HepG2 (cell line): ENCODE measurements around the gene DNAAF1. TPM values are rescaled to one million over a fixed set of nuclear protein-coding genes. Genes with fewer than 3 reads are reported as not detected.

Experiments
- ATAC-seq: fragments of 200-7000 bp; cut with Tn5 transposase; 3 replicates; pipeline ENCODE4 v1.9.1; 2020; ENCODE audit warnings: mild to moderate bottlenecking, moderate library complexity
- BruUV-seq: library from RNA; stranded (reverse); fragments of 400-500 nt; replicated peaks from 2 replicates; lab custom pipeline; 2021; lab: Mats Ljungman, UMichigan
- CTCF ChIA-PET: fragments of 300-600 bp; formaldehyde crosslinking; extraction: SDS; loops from one replicate; lab custom pipeline; 2021; ENCODE audit warnings: low total read pairs, inconsistent platforms, low intra/inter-chr PET ratio; lab: Yijun Ruan, JAX
- POLR2A ChIA-PET: fragments of 350-600 bp; sonication (Branson Sonifier 250); formaldehyde crosslinking; loops from one replicate; lab custom pipeline; 2020; ENCODE audit warnings: antibody characterized with exemption, inconsistent platforms; lab: Yijun Ruan, JAX
- DNase-seq: peaks from one replicate; pipeline ENCODE4 v3.0.0-alpha.2; 2015; ENCODE audit warnings: low spot score
- FAIRE-seq: peaks from 3 replicates; lab custom pipeline; 2011; peaks lifted over from hg19 to GRCh38; lab: Jason Lieb, UNC
- H2AFZ ChIP-seq: one replicate; pipeline ENCODE4 v1.6.1; 2011; ENCODE audit warnings: low read length, inconsistent platforms
- H3K27ac ChIP-seq: fragments of 300-600 bp; 3 replicates; pipeline ENCODE4 v1.8.0; 2011; ENCODE audit warnings: mixed run types, mild to moderate bottlenecking, mixed read lengths, low read length, inconsistent platforms; ENCODE audit not compliant: insufficient read depth; ENCODE audit errors: extremely low read length
- H3K27me3 ChIP-seq, 2 experiments: fragments of 200-600 bp in 1 of 2; 2 replicates in 1 of 2; 3 replicates in 1 of 2; pipeline versions ENCODE4 v1.6.0 to v1.8.0; 2011; ENCODE audit warnings: low read length in 2 of 2, mild to moderate bottlenecking in 2 of 2, moderate library complexity in 2 of 2, inconsistent platforms in 1 of 2; ENCODE audit not compliant: insufficient read depth in 2 of 2, control insufficient read depth in 1 of 2
- H3K36me3 ChIP-seq, 2 experiments: fragments of 200-600 bp in 1 of 2; replicated peaks in 1 of 2; 2 replicates in 1 of 2; 3 replicates in 1 of 2; pipeline versions ENCODE4 v1.5.1 to v1.8.0; 2011; ENCODE audit warnings: low read length in 2 of 2, inconsistent platforms in 1 of 2; ENCODE audit not compliant: insufficient read depth in 2 of 2, control insufficient read depth in 1 of 2
- H3K4me1 ChIP-seq: 2 replicates; pipeline ENCODE4 v1.5.1; 2012; ENCODE audit warnings: low read length, inconsistent platforms; ENCODE audit not compliant: insufficient read depth
- H3K4me2 ChIP-seq: 2 replicates; pipeline ENCODE4 v1.6.0; 2011; ENCODE audit warnings: low read depth, low read length, inconsistent platforms
- H3K4me3 ChIP-seq, 3 experiments: fragments of 200-600 bp in 1 of 3; sonication (generic), shearing (Covaris generic) in 1 of 3; replicated peaks in 1 of 3; 2 replicates each; pipeline ENCODE4 v1.5.1; 2011 to 2016; ENCODE audit warnings: low read length in 3 of 3, inconsistent platforms in 2 of 3, low read depth in 2 of 3, mild to moderate bottlenecking in 2 of 3, control low read depth in 1 of 3, mixed read lengths in 1 of 3; ENCODE audit not compliant: insufficient read depth in 1 of 3
- H3K79me2 ChIP-seq: one replicate; pipeline ENCODE4 v1.6.1; 2011; ENCODE audit warnings: low read length, inconsistent platforms; ENCODE audit not compliant: insufficient read depth
- H3K9ac ChIP-seq: 2 replicates; pipeline ENCODE4 v1.6.0; 2011; ENCODE audit warnings: mild to moderate bottlenecking, low read depth, low read length, inconsistent platforms; ENCODE audit not compliant: insufficient read depth
- H3K9me3 ChIP-seq: 2 replicates; pipeline ENCODE4 v1.5.1; 2012; ENCODE audit warnings: mild to moderate bottlenecking, low read length
- H4K20me1 ChIP-seq: 2 replicates; pipeline ENCODE4 v1.6.0; 2011; ENCODE audit warnings: inconsistent platforms, mild to moderate bottlenecking, low read length, moderate library complexity; ENCODE audit not compliant: insufficient read depth
- HIVEP1 ChIP-seq: sonication (generic); formaldehyde crosslinking; IDR thresholded peaks from 2 replicates; pipeline ENCODE4 v1.4.0; 2020; ENCODE audit warnings: mild to moderate bottlenecking, missing genetic modification reagents
- KMT2B ChIP-seq: IDR thresholded peaks from 2 replicates; pipeline ENCODE4 v1.6.1; 2016; ENCODE audit warnings: missing genetic modification reagents, missing compliant biosample characterization
- ONECUT2 ChIP-seq: sonication (generic); formaldehyde crosslinking; IDR thresholded peaks from 2 replicates; pipeline ENCODE4 v1.4.0; 2020; ENCODE audit warnings: missing genetic modification reagents
- SALL2 ChIP-seq: sonication (generic); formaldehyde crosslinking; IDR thresholded peaks from 2 replicates; pipeline ENCODE4 v1.8.1; 2023; ENCODE audit warnings: mild to moderate bottlenecking, missing genetic modification reagents, inconsistent platforms
- ZNF205 ChIP-seq: IDR thresholded peaks from 2 replicates; pipeline ENCODE4 v1.6.1; 2018; ENCODE audit warnings: missing biosample characterization, missing genetic modification reagents
- WGBS: methylation state at CpG from one replicate; pipeline ENCODE4 v1.1.6; 2017; ENCODE audit warnings: low lambda C conversion rate; 5-methylcytosine and 5-hydroxymethylcytosine counted together
- in situ Hi-C: cut with HindIII; loops from 2 replicates; pipeline ENCODE4 v1.10.0; 2017; ENCODE audit warnings: low pct_unique_long_range_greater_than_20kb; ENCODE audit not compliant: extremely low pct_ligation_motif_present
- intact Hi-C: fragments of 100-400 bp; cut with micrococcal nuclease; formaldehyde crosslinking; loops from one replicate; pipeline ENCODE4 v1.10.0; 2022; ENCODE audit not compliant: unreplicated experiment
- polyA plus RNA-seq, 8 experiments: library from polyadenylated mRNA; depleted of rRNA in 3 of 8; stranded (reverse) in 7 of 8; unstranded in 1 of 8; fragments of >200 nt; fragmentation: Illumina TruSeq in 4 of 8; extraction: Trizol in 4 of 8; gene quantifications; 2 replicates each; pipeline versions ENCODE4 v1.2.1 to v1.2.3, GENCODE V29; 2011 to 2016; ENCODE audit warnings: low read depth in 4 of 8, missing spikeins in 1 of 8, mixed read lengths in 1 of 8; ENCODE audit not compliant: insufficient read depth in 1 of 8
- total RNA-seq, 5 experiments: library from RNA; depleted of rRNA; stranded (reverse); fragments of >200 nt; fragmentation: Illumina TruSeq; extraction: Trizol; gene quantifications; 2 replicates each; pipeline ENCODE4 v1.2.3, GENCODE V29; 2016; ENCODE audit warnings: low read depth in 1 of 5
- TF ChIP-seq, protein P1 (sequence below): IDR thresholded peaks from 2 replicates; pipeline ENCODE4 v1.6.1; 2016; ENCODE audit warnings: mild to moderate bottlenecking, missing biosample characterization, missing genetic modification reagents
- TF ChIP-seq, protein P2 (sequence below): sonication (generic); formaldehyde crosslinking; IDR thresholded peaks from 2 replicates; pipeline ENCODE4 v1.8.0; 2022; ENCODE audit warnings: low read depth, missing genetic modification reagents

Gene DNAAF1
- total and polyA plus RNA-seq, 2 of the 13 experiments (the other 11 are each of a cell fraction or from before 2014, with no cell fraction given) = 0.04 TPM; not detected in 1

DNA sequence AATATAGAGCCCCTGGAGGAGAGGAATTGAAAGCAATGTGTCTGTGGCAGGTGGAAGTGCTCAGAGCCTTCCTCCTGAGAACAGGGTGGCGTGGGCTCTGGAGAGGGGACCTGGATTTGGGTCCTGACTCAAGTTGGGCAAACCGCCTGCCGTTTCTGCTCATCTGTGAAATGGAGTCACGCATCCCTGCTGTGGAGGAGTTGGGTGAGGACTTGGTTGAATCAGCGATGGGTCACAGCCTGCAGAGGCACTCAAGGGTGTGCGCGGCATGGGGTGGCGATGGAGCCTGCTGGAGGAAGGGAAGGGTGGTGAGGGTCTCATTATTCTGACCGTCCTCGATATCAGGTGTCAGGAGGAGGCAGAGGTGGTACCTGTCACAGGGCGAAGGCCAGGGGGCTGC, 48.9 kb downstream of the DNAAF1 start:
- no peak for ATAC-seq
- BruUV-seq = no TSS peak
- no peaks in the 10 kb centered on the region for H3K79me2 ChIP-seq
- no peak overlapping the region for H3K4me2 ChIP-seq
- no peaks in the 10 kb centered on the region for H3K4me1 ChIP-seq
- intact Hi-C loops = no loop called here
- no peak overlapping the region for H3K27ac ChIP-seq
- no peaks in the 10 kb centered on the region for H3K9me3 ChIP-seq
- no peak for FAIRE-seq
- DNase-seq = no peak
- WGBS = 73% methylated on average over 11 of the region's 11 CpGs
- H4K20me1 ChIP-seq = no peaks in the 10 kb centered on the region
- H3K4me3 ChIP-seq = no peak overlapping the region
- no peaks in the 10 kb centered on the region for H3K36me3 ChIP-seq
- no peak overlapping the region for H3K9ac ChIP-seq
- POLR2A ChIA-PET = no interaction called here
- peaks cover 23 to 63% of the 10 kb centered on the region in 2 experiments; a peak in 3 of 5 replicates for H3K27me3 ChIP-seq
- in situ Hi-C loops = loop anchor here (25.0 kb wide), 1 partner anchor 232 kb away; the partner anchor contains the start of genes NECAB2 and OSGIN1
- TF ChIP-seq ZNF205 = no peak
- no peak for TF ChIP-seq SALL2
- no peak for TF ChIP-seq HIVEP1 (CRISPR knock-in tag)
- TF ChIP-seq, protein P1, sequence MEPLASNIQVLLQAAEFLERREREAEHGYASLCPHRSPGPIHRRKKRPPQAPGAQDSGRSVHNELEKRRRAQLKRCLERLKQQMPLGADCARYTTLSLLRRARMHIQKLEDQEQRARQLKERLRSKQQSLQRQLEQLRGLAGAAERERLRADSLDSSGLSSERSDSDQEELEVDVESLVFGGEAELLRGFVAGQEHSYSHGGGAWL (CRISPR knock-in tag) = no peak
- no peak for TF ChIP-seq KMT2B
- TF ChIP-seq, protein P2, sequence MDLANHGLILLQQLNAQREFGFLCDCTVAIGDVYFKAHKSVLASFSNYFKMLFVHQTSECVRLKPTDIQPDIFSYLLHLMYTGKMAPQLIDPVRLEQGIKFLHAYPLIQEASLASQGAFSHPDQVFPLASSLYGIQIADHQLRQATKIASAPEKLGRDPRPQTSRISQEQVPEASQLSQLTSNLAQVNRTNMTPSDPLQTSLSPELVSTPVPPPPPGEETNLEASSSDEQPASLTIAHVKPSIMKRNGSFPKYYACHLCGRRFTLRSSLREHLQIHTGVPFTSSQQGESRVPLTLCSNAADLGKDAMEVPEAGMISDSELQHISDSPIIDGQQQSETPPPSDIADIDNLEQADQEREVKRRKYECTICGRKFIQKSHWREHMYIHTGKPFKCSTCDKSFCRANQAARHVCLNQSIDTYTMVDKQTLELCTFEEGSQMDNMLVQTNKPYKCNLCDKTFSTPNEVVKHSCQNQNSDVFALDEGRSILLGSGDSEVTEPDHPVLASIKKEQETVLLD = no peak
- no peak for TF ChIP-seq ONECUT2 (CRISPR knock-in tag)
- TF ChIP-seq, all 625 proteins: peak for 0
- CTCF ChIA-PET = no interaction called here
- H2AFZ ChIP-seq = no peak overlapping the region
